Erythroblast (primary cell): Measurements from ENCODE around the gene COX14.
A peak's percentile ranks its signal among the peaks of the same experiment; 100 is the strongest.

Source experiments
- GATA1 ChIP-seq: IDR thresholded peaks from 2 replicates; pipeline ENCODE4 v1.6.1; 2011; ENCODE audit warnings: low read depth, mild to moderate bottlenecking, control low read depth, low read length, moderate library complexity
- POLR2A ChIP-seq: IDR thresholded peaks from 2 replicates; pipeline ENCODE4 v1.6.1; 2011; ENCODE audit warnings: mild to moderate bottlenecking, low read length

DNA sequence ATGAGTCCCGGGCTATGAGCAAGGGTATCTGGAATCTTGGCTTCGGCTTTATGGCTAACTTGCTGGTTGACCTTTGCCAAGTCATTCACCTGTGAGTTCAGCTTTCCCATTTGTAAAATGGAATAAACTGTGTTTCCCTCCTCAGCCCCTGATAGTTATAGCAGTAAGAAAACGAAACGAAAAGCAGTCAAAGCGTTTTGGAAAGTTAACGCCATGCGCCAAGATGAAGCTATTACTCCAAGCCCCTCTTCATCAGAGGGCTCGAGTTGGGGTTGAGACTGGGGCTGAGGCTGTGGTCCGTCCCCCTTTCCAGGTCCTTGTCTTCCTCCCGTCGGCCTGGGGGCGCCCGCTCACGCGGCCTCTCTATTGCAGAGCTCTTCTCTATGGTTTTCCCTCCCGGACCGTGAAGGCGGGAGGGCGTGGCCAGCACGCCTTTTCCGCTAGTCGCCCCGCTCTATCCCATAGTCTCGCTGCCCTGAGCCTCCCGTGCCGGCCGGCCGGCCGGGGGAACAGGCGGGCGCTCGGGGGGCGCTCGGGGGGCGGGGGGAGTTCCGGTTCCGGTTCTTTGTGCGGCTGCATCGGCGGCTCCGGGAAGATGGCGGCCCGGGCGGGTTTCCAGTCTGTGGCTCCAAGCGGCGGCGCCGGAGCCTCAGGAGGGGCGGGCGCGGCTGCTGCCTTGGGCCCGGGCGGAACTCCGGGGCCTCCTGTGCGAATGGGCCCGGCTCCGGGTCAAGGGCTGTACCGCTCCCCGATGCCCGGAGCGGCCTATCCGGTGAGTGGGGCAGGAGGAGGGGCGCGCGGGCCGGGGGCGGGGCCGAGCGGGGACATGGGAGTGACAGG lies 27.0 kb upstream of the COX14 start, which contains the start of gene SMARCD1:
- TF ChIP-seq POLR2A: peak; percentile 55
- no peak for TF ChIP-seq GATA1
